ENCODE results near the gene LCAT.
"Not testable (repeated sequence)": the region's sequence is repeated elsewhere in the genome, so short reads cannot be mapped to it uniquely, and the experiment has no call there.

LCAT gene

GRCh38 chr16:67943619-67944504 is at the start of gene LCAT:
Gene LCAT, minus strand, starts transcription at chr16:67944120. Its CDS starts 19 bp downstream, at chr16:67944101.
- peak; percentile 59 for DNase-seq (ENCODE audit: low read depth)

DNA sequence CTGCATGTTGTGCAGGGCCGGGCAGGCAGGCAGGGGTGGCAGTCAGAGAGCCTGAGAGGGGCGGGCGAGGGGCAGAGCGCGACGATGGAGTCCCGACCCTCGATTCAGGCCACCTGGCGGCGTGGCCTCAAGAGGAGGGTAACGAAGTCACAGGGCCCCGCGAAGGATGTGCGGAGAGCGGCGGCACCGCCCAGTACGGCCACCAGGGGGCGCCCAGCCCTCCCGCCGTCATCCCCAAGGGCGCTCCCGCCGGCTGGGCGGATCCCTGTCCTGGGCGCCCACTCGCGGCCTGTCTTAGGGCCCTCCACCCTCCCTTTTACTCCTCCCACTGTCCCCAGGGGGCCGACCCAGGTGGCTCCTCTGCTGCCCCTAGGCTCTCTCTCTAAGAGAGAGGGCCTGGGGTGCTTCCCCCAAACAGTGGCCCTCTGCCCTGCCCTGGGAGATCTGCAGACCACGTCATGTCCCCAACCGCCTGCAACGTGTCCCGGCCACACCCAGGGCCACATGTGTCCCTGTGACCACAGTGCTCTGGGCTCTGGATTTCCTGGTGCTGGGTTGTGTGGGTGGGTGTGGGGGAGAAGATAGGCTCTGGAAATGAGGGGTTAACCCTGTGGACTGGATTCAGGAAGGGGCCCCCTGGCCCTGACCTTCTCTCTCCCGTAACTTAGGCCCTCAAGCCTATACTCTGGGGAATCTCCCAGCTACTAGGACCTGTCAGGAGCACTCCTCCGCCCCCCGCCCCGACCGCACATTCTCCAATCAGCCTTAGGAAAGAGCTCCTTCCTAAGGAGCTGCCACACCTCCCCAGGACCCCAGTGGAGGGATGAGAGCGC is 49.5 kb upstream of the LCAT start:
- peak; percentile 21 for DNase-seq (ENCODE audit: low read depth)

GRCh38 chr16:67992661-67993206 is 48.8 kb upstream of the LCAT start:
- DNase-seq (ENCODE audit: low read depth) = no peak

DNA sequence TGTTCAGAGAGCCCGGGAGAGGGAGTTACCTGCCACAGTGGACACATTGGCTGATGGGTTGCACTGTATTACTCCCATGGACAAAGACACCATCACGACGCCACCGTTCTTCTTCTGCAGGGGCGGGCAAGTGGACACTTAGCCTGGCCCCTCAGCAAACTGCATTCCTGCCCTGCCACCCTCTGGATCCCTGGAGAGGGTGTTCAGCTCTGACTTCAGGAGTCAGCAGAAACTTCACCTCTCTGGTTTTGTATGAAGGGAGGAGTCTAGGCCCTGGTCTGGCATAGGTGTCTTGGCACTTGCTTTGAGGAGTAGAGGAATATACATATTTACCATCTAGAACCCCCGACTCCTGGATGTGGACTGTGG is 46.1 kb upstream of the LCAT start:
- DNase-seq (ENCODE audit: low read depth) = no peak

- DNase-seq (ENCODE audit: low read depth) = no peak
Measured at GRCh38 chr16:67989322-67990017, 45.5 kb upstream of the LCAT start.

DNA sequence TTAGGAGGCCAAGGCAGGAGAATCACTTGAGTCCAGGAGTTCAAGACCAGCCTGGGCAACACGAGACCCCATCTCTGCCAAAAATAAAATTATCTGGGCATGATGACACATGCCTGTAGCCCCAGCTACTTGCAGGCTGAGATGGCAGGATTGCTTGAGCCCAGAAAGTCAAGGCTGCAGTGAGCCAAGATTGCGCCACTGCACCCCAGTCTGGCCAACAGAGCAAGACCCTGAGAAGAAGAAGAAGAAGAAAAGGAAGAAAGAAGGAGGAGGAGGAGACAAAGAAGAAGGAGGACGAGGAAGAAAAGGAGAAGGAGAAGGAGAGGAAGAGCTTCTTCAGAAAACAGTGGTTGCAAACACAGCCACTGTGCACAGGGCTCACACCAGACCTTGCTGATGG is 44.8 kb upstream of the LCAT start:
- DNase-seq (ENCODE audit: low read depth) = no peak

DNA sequence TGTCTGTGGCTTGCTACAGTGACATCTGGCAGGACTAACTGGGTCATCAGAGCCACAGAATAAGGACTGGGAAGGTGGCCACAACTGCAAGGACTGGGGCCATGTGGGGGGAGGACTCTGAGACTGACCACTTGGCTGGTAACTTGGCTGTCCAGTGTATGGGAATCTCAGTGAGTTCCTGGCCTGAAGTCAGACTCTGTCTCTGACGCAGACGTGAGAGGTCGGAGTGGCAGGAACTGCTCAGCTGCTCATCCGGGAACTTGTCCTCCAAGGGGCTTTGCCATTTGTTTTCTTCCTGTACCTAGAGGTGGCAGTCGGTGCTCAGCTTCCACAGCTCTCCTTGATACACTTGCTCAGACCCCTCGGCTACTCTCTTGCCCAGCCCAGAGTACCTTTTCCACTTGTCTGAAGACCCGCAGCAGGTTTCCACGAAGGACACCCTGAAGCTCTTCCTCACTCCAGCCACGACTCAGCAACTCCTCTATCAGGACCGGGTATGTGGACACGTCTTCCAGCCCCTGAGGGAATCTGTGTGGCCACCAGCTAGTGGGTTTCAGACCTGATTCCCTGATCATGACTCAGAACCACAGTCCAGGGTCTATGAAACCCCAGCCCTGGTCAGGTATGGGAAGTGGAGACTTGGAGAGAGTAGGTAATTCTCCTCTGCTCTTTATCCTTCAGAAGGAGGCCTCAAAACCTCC is 43.7 kb upstream of the LCAT start:
- DNase-seq (ENCODE audit: low read depth) = no peak

DNA sequence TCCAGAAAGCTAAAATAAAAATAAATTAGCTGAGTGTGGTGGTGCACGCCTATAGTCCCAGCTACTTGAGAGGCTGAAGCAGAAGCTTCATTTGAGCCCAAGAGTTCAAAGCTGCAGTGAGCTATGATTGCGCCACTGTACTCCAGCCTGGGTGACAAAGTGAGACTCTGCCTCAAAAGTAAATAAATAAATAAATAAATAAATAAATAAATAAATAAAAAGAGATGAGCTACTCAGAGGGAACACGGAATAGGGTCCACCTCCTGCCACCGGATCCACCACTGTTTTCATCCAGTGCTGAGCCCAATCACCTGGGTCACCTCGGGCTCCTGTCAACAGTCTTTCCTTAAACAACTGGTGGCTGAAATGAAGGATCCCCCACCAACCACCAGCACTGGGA is 43.0 kb upstream of the LCAT start:
- no peak for DNase-seq (ENCODE audit: low read depth)

- DNase-seq (ENCODE audit: low read depth) = no peak
Measured at GRCh38 chr16:67982011-67982696, 38.2 kb upstream of the LCAT start.

- no peak for DNase-seq (ENCODE audit: low read depth)
Measured at GRCh38 chr16:67979955-67980678, 36.2 kb upstream of the LCAT start, which contains the start of gene DPEP3. Gene DPEP3, minus strand, starts transcription at chr16:67980499. Its CDS starts 119 bp downstream, at chr16:67980380.

DNA sequence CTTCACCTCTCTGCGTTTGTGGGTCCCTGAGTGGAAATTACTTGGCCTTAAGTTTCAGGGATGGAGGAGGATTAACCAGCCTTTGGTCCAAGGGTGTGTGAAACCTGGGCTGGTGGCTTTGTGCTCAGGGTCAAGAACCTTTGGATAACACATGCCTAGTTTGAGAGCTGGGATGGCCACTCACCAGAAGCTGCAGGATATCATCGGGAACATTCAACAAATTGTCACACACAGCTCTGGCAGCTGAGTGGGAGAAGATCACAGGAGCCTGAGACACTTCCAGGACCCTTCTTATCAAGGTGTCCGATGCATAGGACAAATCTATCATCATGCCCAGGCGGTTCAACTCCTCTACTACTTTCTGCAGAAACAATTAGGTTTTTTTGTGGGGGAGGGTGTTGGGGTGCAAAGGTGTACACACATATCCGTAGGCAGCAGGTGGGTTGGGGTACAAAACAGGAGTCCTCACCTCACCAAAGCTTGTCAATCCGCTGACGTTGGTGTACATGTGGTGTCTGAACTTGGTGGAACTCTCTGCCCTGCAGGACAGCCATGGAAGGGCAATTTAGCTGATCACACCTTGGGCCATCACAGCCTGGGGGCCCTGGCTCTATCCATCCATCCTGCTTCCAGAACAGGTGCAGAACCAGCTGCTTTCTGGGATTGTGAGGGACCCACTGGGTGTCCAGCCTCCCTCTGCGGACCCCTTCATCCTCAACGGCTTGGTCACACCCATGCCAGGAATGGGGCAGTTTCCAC is 33.7 kb upstream of the LCAT start:
- DNase-seq (ENCODE audit: low read depth) = no peak

DNA sequence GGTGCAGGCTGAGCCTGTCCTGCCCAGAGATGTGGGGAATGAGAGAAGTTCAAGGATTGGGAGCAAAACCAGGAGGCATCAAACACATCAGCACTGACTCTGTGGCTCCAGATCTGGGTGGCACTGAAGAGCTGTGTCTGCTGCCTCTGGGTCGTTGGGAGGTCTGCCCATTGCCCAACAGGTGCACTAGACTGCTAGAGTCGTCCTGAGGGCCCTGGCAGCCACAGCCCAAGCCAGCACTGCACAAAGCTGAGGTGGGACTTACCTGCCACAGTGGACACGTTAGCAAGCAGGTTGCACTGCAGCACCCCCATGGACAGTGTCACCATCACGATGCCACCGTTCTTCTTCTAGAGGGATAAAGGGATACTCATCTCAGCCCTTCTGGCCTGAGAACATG is 33.1 kb upstream of the LCAT start:
- no peak for DNase-seq (ENCODE audit: low read depth)

GRCh38 chr16:67976205-67976604 is 32.3 kb upstream of the LCAT start:
- DNase-seq (ENCODE audit: low read depth) = no peak

DNA sequence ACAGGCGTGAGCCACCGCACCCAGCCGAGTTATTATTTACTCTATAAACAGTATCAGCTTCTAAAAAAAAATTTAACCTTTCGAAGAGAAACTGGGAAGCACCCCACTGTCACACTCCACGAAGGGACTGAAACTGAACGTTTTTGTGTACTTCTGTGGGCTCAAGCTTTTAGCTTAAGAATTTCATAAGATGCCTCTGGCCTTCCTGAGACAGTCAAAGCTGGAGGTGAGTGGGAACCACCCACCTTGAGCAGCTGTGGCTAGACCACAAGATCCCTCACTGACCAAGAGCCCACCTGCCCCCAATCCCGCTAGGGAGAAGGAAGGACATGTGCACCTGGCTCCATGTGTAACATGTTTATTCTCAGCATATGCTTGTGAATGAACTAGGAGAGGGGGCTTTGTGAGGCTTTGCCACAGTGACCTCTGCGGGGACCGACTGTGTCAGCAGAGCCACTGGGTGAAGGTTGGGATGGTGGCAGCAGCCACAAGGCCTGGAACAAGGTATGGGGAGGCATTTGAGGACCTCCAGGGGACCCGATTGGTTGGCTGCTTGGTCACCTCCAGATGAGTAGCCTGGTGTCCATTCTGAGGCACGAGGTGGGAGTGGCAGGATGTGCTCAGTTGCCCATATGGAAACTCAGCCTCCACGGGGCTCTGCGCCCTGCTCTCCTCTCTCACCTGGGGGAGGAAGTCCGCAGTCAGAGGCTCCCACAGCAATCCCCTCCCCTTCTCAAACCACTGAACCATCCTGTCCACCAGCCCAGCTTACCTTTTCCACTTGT is 31.6 kb upstream of the LCAT start:
- no peak for DNase-seq (ENCODE audit: low read depth)

- not testable (repeated sequence) for DNase-seq (ENCODE audit: low read depth)
Measured at GRCh38 chr16:67972285-67972684, 28.4 kb upstream of the LCAT start.

GRCh38 chr16:67971111-67971510 is 27.2 kb upstream of the LCAT start:
- DNase-seq (ENCODE audit: low read depth) = no peak

GRCh38 chr16:67969254-67970039 is 25.5 kb upstream of the LCAT start:
- no peak for DNase-seq (ENCODE audit: low read depth)
